HL-60 (cell line): ENCODE measurements around the gene SH3RF3.

Experiments used
- POLR2AphosphoS5 ChIP-seq: IDR thresholded peaks from 2 replicates; pipeline ENCODE4 v1.6.1; 2012; ENCODE audit warnings: low read depth
- TF ChIP-seq, protein P1 (sequence below): IDR thresholded peaks from one replicate; pipeline ENCODE4 v1.5.1; 2011; ENCODE audit warnings: low read length, control low read depth, inconsistent platforms; ENCODE audit not compliant: insufficient read depth
- TF ChIP-seq, protein P2 (sequence below): IDR thresholded peaks from 2 replicates; pipeline ENCODE4 v1.6.1; 2012; ENCODE audit warnings: low read depth; ENCODE audit not compliant: insufficient replicate concordance

- TF ChIP-seq, protein P1, sequence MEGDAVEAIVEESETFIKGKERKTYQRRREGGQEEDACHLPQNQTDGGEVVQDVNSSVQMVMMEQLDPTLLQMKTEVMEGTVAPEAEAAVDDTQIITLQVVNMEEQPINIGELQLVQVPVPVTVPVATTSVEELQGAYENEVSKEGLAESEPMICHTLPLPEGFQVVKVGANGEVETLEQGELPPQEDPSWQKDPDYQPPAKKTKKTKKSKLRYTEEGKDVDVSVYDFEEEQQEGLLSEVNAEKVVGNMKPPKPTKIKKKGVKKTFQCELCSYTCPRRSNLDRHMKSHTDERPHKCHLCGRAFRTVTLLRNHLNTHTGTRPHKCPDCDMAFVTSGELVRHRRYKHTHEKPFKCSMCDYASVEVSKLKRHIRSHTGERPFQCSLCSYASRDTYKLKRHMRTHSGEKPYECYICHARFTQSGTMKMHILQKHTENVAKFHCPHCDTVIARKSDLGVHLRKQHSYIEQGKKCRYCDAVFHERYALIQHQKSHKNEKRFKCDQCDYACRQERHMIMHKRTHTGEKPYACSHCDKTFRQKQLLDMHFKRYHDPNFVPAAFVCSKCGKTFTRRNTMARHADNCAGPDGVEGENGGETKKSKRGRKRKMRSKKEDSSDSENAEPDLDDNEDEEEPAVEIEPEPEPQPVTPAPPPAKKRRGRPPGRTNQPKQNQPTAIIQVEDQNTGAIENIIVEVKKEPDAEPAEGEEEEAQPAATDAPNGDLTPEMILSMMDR: no peak
- TF ChIP-seq POLR2AphosphoS5: no peak
- TF ChIP-seq, protein P2, sequence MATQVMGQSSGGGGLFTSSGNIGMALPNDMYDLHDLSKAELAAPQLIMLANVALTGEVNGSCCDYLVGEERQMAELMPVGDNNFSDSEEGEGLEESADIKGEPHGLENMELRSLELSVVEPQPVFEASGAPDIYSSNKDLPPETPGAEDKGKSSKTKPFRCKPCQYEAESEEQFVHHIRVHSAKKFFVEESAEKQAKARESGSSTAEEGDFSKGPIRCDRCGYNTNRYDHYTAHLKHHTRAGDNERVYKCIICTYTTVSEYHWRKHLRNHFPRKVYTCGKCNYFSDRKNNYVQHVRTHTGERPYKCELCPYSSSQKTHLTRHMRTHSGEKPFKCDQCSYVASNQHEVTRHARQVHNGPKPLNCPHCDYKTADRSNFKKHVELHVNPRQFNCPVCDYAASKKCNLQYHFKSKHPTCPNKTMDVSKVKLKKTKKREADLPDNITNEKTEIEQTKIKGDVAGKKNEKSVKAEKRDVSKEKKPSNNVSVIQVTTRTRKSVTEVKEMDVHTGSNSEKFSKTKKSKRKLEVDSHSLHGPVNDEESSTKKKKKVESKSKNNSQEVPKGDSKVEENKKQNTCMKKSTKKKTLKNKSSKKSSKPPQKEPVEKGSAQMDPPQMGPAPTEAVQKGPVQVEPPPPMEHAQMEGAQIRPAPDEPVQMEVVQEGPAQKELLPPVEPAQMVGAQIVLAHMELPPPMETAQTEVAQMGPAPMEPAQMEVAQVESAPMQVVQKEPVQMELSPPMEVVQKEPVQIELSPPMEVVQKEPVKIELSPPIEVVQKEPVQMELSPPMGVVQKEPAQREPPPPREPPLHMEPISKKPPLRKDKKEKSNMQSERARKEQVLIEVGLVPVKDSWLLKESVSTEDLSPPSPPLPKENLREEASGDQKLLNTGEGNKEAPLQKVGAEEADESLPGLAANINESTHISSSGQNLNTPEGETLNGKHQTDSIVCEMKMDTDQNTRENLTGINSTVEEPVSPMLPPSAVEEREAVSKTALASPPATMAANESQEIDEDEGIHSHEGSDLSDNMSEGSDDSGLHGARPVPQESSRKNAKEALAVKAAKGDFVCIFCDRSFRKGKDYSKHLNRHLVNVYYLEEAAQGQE: no peak
Observed at GRCh38 chr2:109396202-109397180, 267.5 kb downstream of the SH3RF3 start.
